Breast epithelium (tissue), 4 donors: Measurements from ENCODE around the gene P2RX2. TPM values are rescaled to one million over a fixed set of nuclear protein-coding genes. Genes with fewer than 3 reads are reported as not detected.

ENCODE experiments used
- DNase-seq, 2 donors: peaks; one replicate each; pipeline ENCODE4 v3.0.0-alpha.2; 2019; ENCODE audit warnings: low spot score in 2 of 2
- H3K27ac ChIP-seq, 2 donors: fragments of 200-600 bp; sonication (generic) in 1 of 2; one replicate each; pipeline ENCODE4 v1.5.1; 2016 to 2019; ENCODE audit warnings: mild to moderate bottlenecking in 1 of 2
- H3K27me3 ChIP-seq, 2 donors: fragments of 200-600 bp; sonication (generic) in 1 of 2; one replicate each; pipeline versions ENCODE4 v1.5.1 to v1.6.0; 2017 to 2019; ENCODE audit warnings: control low read depth in 1 of 2, mild to moderate bottlenecking in 1 of 2
- H3K36me3 ChIP-seq: fragments of 200-600 bp; one replicate; pipeline ENCODE4 v1.5.1; 2019
- H3K4me1 ChIP-seq, 2 donors: fragments of 200-600 bp; sonication (generic); one replicate each; pipeline ENCODE4 v1.5.1; 2016 to 2019; ENCODE audit warnings: control low read depth in 1 of 2
- H3K4me3 ChIP-seq, 3 donors: fragments of 200-600 bp; sonication (generic); 1 replicate in 2 of 3; 2 replicates in 1 of 3; pipeline ENCODE4 v1.5.1; 2016 to 2019; ENCODE audit warnings: mild to moderate bottlenecking in 3 of 3, moderate library complexity in 2 of 3
- H3K9me3 ChIP-seq, 2 donors: fragments of 200-600 bp; sonication (generic) in 1 of 2; one replicate each; pipeline ENCODE4 v1.5.1; 2016 to 2019; ENCODE audit warnings: control low read depth in 1 of 2
- POLR2A ChIP-seq: fragments of 450-650 bp; IDR thresholded peaks from one replicate; pipeline ENCODE4 v1.6.1; 2016; ENCODE audit warnings: antibody characterized with exemption, mild to moderate bottlenecking, moderate library complexity
- POLR2AphosphoS5 ChIP-seq, 3 donors: sonication (generic); formaldehyde crosslinking; IDR thresholded peaks; one replicate each; pipeline ENCODE4 v1.6.1; 2017; ENCODE audit warnings: antibody characterized with exemption in 3 of 3
- intact Hi-C: fragments of 100-400 bp; cut with DNase I; formaldehyde crosslinking; loops from one replicate; pipeline ENCODE4 v1.15.1; 2023; ENCODE audit warnings: low total_unique reads
- total RNA-seq, 3 donors: library from RNA; depleted of rRNA; stranded (reverse); fragments of >200 nt; gene quantifications; one replicate each; pipeline ENCODE4 v1.1.0, GENCODE V29; 2016
- TF ChIP-seq, protein P1 (sequence below), 3 donors: fragments of 450-650 bp; IDR thresholded peaks; one replicate each; pipeline ENCODE4 v1.5.1; 2016 to 2017; ENCODE audit warnings: antibody characterized with exemption in 3 of 3, mild to moderate bottlenecking in 3 of 3, moderate library complexity in 3 of 3

Gene P2RX2
- under 1 TPM in 2 of 3 donors, not detected in 1; 0.29 to 0.48 TPM for total RNA-seq

DNA sequence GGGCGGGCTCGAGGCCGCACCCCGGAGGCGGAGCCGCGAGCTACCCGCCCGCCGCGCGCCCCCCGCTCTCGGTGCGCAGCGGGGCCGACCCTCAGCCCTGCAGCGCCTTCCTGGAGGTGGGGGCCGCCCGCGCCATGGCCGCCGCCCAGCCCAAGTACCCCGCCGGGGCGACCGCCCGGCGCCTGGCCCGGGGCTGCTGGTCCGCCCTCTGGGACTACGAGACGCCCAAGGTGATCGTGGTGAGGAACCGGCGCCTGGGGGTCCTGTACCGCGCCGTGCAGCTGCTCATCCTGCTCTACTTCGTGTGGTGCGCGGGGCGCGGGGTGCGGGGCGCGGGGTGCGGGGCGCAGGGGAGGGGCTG, at the start of gene P2RX2:
Gene P2RX2, plus strand, starts transcription at position 94 of the 361 bp plus-strand sequence. Its CDS starts 41 bp downstream, at position 135.
- peaks cover 12 to 55% of the 10 kb centered on the region in 2 donors for H3K27me3 ChIP-seq
- H3K36me3 ChIP-seq = no peaks in the 10 kb centered on the region
- intact Hi-C loops = loop anchor here (10.0 kb wide), 1 partner anchor 204 kb away; no protein-coding TSS in a partner anchor
- TF ChIP-seq POLR2A (no peak), POLR2AphosphoS5 (IDR thresholded peaks at IDR 0.05) (no peak)
- TF ChIP-seq, protein P1, sequence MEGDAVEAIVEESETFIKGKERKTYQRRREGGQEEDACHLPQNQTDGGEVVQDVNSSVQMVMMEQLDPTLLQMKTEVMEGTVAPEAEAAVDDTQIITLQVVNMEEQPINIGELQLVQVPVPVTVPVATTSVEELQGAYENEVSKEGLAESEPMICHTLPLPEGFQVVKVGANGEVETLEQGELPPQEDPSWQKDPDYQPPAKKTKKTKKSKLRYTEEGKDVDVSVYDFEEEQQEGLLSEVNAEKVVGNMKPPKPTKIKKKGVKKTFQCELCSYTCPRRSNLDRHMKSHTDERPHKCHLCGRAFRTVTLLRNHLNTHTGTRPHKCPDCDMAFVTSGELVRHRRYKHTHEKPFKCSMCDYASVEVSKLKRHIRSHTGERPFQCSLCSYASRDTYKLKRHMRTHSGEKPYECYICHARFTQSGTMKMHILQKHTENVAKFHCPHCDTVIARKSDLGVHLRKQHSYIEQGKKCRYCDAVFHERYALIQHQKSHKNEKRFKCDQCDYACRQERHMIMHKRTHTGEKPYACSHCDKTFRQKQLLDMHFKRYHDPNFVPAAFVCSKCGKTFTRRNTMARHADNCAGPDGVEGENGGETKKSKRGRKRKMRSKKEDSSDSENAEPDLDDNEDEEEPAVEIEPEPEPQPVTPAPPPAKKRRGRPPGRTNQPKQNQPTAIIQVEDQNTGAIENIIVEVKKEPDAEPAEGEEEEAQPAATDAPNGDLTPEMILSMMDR (IDR thresholded peaks at IDR 0.05) = no peak
- peaks cover 8 to 19% of the 10 kb centered on the region in 2 donors for H3K4me1 ChIP-seq
- no peak within 1 kb of the TSS for H3K27ac ChIP-seq
- peak within 1 kb of the TSS in 2 of 3 donors; percentile 36 to 59 for H3K4me3 ChIP-seq
- peaks cover 10 to 17% of the 10 kb centered on the region in 2 donors for H3K9me3 ChIP-seq
- no peak for DNase-seq

DNA sequence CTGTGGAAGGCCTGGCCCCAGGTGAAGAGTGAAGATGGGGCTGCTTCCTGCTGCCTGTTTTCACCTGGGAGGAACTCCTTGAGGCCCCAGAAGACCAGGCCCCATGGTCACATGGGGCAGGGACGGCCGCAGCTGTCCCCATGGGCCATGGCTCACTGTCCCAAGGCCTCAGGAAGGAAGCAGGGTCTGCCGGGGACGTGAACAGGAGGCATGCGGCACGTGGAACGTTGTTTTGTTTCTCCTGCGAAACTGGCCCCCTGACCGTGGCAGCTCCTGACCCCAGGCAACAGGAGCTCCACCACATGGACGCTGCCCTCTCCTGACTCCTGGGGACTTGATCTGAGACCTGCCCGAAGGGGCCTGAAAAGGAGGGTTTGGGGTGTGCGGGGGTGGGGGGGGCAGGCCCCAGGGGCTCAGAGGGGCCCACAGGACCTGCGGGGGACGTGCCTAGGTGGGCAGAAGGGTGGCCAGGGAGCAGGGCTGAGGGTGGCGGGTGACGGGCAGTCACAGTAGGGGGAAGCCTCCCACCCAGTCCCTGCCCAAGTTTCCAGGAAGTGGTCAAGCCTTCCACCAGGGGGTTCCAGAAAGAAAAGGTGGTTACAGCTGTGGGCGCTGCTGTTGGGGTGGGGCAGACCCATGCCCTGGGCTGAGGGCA, 49.6 kb upstream of the P2RX2 start:
- H3K36me3 ChIP-seq = peaks cover under 1% of the 10 kb centered on the region
- H3K9me3 ChIP-seq = no peaks in the 10 kb centered on the region
- H3K27ac ChIP-seq = no peak overlapping the region
- H3K27me3 ChIP-seq = no peaks in the 10 kb centered on the region
- no peak overlapping the region for H3K4me3 ChIP-seq
- no peak for DNase-seq
- TF ChIP-seq POLR2AphosphoS5 (IDR thresholded peaks at IDR 0.05) (no peak), POLR2A (no peak)
- TF ChIP-seq, protein P1 (IDR thresholded peaks at IDR 0.05) = no peak
- intact Hi-C loops = no loop called here
- no peaks in the 10 kb centered on the region for H3K4me1 ChIP-seq

DNA sequence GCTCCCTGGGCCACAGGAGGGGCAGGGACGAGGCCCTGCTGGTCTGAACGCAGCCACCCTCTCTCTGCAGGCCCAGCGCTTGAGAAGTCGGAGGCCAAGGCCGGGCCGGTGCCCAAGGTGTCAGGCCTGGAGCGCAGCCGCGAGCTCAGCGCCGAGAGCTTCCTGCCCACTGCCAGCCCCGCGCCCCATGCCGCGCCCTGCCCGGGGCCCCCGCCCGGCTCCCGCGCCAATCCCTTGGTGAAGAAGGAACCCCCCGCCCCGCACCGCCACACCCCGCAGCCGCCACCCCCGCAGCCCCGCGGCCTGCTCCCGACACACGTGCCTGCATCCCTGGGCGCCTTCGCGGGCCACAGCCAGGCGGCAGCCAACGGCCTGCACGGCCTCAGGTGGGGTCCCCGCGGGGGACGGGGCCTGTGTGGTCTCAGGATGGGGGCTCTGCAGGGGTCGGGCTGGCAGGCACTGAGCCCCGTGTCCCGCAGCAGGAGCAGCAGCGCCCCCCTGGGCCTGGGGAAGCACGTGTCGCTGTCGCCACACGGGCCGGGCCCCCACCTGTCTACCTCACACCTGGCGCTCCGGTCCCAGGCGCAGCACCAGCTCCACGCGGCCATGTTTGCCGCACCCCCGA, 48.6 kb upstream of the P2RX2 start:
- TF ChIP-seq POLR2AphosphoS5 (IDR thresholded peaks at IDR 0.05) = no peak
- no peak for TF ChIP-seq POLR2A
- TF ChIP-seq, protein P1 (IDR thresholded peaks at IDR 0.05) = no peak
- H3K27ac ChIP-seq = no peak overlapping the region
- no peaks in the 10 kb centered on the region for H3K4me1 ChIP-seq
- no peaks in the 10 kb centered on the region for H3K27me3 ChIP-seq
- H3K4me3 ChIP-seq = no peak overlapping the region
- H3K9me3 ChIP-seq = no peaks in the 10 kb centered on the region
- peaks cover 10% of the 10 kb centered on the region for H3K36me3 ChIP-seq
- intact Hi-C loops = no loop called here
- no peak for DNase-seq

DNA sequence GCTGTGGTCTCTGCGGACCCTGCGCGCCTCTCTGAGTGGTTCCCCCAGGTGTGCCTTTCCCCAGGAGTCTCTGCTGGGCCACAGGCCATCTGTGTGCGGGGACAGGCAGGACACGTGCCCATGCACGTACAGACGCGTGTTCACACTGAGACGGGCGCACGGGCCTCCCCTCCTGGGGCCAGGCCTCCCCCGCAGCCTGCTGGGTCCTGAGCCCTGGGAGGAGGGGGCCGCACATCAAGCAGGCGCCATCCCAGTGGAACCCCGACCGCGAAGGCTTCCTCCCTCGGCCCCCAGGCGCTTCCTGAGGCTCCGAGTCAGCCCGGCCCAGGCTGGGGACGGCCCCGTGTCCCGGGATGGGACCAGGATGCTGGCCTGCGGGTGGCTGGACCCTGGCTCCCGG, 47.9 kb upstream of the P2RX2 start:
- H3K36me3 ChIP-seq = peaks cover 10% of the 10 kb centered on the region
- H3K4me3 ChIP-seq = no peak overlapping the region
- H3K27me3 ChIP-seq = no peaks in the 10 kb centered on the region
- H3K9me3 ChIP-seq = no peaks in the 10 kb centered on the region
- TF ChIP-seq POLR2A (no peak), POLR2AphosphoS5 (IDR thresholded peaks at IDR 0.05) (no peak)
- TF ChIP-seq, protein P1 (IDR thresholded peaks at IDR 0.05) = no peak
- no peak for DNase-seq
- intact Hi-C loops = no loop called here
- no peaks in the 10 kb centered on the region for H3K4me1 ChIP-seq
- no peak overlapping the region for H3K27ac ChIP-seq

DNA sequence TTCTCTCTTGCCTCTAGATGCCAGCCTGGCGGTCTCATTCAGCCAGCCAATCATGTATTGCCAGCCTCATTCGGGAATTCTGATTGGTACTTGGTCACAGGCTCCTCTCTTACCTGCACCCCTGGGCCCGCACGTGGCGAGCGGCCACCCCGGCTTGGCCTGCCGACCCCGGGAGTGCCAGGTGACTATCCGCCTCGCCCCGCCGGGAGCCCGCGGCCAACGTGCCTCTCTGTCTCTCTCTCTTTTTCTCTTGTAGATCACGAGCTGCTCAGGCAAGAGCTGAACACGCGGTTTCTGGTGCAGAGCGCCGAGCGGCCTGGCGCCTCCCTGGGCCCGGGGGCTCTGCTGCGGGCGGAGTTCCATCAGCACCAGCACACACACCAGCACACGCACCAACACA, 47.5 kb upstream of the P2RX2 start:
- no peak for DNase-seq
- Histone ChIP-seq H3K9me3 (no peaks in the 10 kb centered on the region), H3K27ac (no peak overlapping the region), H3K4me3 (no peak overlapping the region), H3K4me1 (no peaks in the 10 kb centered on the region), H3K27me3 (no peaks in the 10 kb centered on the region), H3K36me3 (peaks cover 10% of the 10 kb centered on the region)
- intact Hi-C loops = no loop called here
- TF ChIP-seq POLR2AphosphoS5 (IDR thresholded peaks at IDR 0.05) (no peak), POLR2A (no peak)
- TF ChIP-seq, protein P1 (IDR thresholded peaks at IDR 0.05) = no peak
